Fibroblast of mammary gland (primary cell): ENCODE data around the gene RIBC1.

Experiments
- DNase-seq: peaks from one replicate; pipeline ENCODE4 v3.0.0-alpha.2; 2010; ENCODE audit warnings: low read depth
- H3K4me3 ChIP-seq: 2 replicates; pipeline ENCODE4 v1.5.1; 2011; ENCODE audit warnings: low read depth, mild to moderate bottlenecking, low read length, moderate library complexity; ENCODE audit not compliant: control insufficient read depth
- TF ChIP-seq, protein P1 (sequence below): conservative IDR thresholded peaks from 2 replicates; pipeline ENCODE4 v1.5.1; 2011; ENCODE audit warnings: low read depth, low read length, inconsistent platforms; ENCODE audit not compliant: control insufficient read depth, insufficient read depth

Gene RIBC1

DNA sequence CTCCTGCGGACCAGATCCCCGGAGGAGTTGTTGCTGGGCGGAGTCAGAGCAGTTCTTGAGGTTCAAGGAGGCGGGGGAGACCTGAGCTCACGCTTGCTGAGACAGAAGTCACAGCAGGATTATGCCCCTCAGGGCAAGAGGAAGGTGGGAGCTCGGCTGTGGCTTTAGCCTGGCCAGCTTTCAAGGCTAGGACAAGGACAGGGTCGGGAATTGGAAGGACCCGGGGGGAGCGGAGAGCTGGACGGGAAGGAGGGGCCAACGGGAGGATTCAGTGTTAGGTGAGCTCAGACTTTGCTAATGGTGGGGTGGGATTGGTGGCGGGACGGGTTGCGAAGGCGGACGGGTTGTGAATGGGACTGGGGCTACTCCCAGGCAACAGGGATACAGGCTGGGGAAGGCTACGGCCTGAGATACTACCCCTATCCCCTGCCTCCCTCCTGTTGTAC, at the start of gene RIBC1:
RIBC1 (plus strand) TSS at position 13 of the 446 bp plus-strand sequence. CDS start 3,404 bp downstream, outside the sequence.
- TF ChIP-seq, protein P1, sequence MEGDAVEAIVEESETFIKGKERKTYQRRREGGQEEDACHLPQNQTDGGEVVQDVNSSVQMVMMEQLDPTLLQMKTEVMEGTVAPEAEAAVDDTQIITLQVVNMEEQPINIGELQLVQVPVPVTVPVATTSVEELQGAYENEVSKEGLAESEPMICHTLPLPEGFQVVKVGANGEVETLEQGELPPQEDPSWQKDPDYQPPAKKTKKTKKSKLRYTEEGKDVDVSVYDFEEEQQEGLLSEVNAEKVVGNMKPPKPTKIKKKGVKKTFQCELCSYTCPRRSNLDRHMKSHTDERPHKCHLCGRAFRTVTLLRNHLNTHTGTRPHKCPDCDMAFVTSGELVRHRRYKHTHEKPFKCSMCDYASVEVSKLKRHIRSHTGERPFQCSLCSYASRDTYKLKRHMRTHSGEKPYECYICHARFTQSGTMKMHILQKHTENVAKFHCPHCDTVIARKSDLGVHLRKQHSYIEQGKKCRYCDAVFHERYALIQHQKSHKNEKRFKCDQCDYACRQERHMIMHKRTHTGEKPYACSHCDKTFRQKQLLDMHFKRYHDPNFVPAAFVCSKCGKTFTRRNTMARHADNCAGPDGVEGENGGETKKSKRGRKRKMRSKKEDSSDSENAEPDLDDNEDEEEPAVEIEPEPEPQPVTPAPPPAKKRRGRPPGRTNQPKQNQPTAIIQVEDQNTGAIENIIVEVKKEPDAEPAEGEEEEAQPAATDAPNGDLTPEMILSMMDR: no peak
- no peak for DNase-seq
- H3K4me3 ChIP-seq: peak within 1 kb of the TSS; percentile 71

DNA sequence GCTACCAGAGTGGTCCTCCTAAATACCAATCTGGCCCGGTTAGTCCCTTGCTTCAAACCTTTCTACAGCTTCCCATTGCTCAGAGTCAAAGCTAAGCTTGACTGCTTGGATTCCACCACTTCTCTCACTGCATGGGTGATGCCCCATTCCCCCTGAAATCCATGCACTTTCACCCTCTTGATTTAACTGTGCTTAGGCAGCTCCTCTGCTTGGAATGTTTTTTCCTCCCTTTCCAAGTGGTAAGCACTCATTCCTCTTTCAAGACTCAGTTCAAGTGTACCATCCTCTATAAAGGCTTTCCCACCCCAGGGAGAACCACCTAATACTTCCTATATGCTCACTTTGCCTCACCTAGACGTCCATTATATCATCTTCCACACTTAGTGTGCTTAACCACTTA, 49.4 kb upstream of the RIBC1 start:
- DNase-seq: no peak
- TF ChIP-seq, protein P1: no peak
- no peak overlapping the region for H3K4me3 ChIP-seq

DNA sequence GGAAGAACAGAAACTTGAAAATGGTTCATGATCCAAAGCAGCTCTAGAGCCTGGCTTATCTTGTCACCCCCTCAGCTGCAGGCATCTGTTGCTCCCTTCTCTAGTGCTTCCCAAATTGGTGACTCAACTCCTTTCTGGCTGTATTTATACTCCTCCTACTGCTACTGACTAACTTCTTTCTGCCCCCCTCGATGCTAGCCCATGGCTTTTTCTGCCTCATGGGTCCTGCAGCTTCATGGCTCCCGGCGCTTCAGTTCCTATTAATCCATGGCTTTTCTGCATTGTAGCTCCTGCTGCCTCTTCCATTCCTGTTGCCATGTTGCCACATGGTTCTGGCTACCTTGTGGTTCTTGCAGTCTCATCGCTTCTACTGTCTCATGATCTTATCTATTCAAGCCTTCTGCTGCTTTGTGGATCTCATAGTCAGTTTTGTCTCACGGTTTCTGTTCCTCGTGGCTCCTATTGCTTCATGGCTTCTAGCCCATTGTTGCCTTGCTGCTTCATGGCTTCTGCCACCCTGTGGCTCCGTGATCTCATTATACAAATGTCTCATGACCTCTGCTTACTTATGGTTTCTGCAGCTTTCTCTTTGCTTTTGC, 48.4 kb upstream of the RIBC1 start:
- DNase-seq: peak; percentile 59

GRCh38 chrX:53374923-53375322, 47.8 kb upstream of the RIBC1 start:
- no peak for DNase-seq
- TF ChIP-seq, protein P1: peak; percentile 2
- H3K4me3 ChIP-seq: no peak overlapping the region

More for the DNA sequence above, 48.4 kb upstream of the RIBC1 start:
- TF ChIP-seq, protein P1: no peak
- H3K4me3 ChIP-seq: no peak overlapping the region

DNA sequence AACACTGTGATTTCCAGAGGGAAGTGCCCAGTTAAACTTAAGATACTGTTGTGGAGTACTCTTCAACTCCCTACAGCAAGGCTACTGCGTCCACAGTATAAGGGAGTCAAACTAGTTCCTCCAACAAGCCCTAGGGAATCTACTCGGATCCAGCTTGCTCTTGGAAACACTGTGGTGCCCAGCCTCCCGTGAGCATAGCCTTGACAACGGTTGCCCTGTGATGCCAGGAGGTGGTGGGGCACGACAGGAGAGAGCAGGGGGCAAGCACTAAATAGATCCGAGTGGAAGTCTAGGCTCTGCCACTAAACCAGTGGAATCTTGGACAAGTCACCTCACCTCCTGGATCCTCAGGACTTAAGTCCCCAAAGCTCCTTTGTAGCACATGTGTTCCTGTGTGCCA, 45.8 kb upstream of the RIBC1 start:
- no peak overlapping the region for H3K4me3 ChIP-seq
- TF ChIP-seq, protein P1: no peak
- no peak for DNase-seq

- TF ChIP-seq, protein P1: no peak
- no peak for DNase-seq
- H3K4me3 ChIP-seq: no peak overlapping the region
These were observed 45.2 kb upstream of the RIBC1 start for GRCh38 chrX:53377464-53377863.
